Stimulated activated CD8-positive, alpha-beta memory T cell treated with anti-CD3 and anti-CD28 coated beads, Interleukin-7, amount 100 ng/mL, for 24 hours (primary cell): ENCODE results near the gene COG4.

ENCODE experiments used
- DNase-seq: peaks from one replicate; pipeline ENCODE4 v3.0.0-alpha.2; 2020; ENCODE audit warnings: low read depth

Gene COG4

DNA sequence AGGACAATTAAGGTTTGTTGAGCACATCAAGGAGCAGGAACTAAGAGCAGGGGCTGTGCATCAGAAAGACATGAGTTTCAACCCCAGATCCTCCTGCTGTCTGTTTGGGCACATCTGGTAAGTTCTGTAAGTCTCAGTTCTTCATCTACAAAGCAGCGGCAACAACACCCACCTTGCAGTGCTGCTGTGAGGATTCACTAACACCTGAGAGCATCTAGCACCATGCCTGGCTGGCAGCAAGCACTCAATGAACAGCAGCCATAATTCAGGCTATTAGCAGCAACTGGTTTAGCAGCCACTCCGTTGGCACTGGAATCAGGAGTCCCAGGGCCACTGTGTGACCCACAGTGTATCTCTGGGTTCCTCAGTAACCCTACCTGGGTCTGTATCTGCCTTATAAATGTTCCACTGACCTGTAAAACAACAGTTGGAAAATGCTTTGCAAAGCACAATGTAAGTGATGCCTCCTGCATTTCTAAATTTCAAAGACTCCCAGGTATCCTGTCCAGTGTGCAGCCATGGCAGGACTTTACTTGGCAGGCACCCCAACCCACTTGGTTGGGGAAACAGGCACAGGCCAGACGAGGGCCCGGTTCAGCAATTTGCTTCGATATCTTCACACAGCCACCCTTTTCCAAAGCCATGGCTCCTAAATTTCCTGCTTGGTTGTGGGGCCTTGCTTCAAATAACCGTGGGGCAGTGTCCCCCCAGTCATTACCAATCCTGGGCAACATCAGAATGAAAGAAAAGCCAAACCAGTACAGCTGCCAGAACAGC lies 88.7 kb downstream of the COG4 start:
- DNase-seq = no peak

GRCh38 chr16:70433458-70434103 lies 89.8 kb downstream of the COG4 start:
- no peak for DNase-seq

- no peak for DNase-seq
These were observed 90.5 kb downstream of the COG4 start for GRCh38 chr16:70432723-70433457.

DNA sequence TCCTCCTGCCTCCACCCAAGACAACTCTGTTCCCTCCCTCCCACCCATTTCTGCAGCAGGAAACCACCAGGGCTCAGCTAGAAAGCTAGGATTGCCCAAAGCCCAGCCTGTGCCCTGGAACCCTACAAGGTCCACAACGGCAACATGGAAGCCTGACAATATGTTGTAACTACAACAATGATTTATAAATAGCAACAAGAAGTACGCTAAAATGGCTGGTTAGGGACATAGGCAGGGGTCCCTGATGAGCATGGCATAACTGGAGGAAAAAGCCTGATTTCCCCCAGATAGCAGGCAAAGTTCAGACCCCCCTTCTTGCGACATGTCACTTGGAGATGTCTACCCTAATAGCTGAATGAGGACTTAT lies 91.0 kb downstream of the COG4 start:
- DNase-seq = no peak

- no peak for DNase-seq
These were observed 92.5 kb downstream of the COG4 start for GRCh38 chr16:70430667-70431536.
